Adrenal gland (tissue), 5 donors: ENCODE measurements around the gene GPR45.

Experiments used
- POLR2A ChIP-seq, 2 donors: fragments of 450-650 bp; IDR thresholded peaks; one replicate each; pipeline ENCODE4 v1.6.1; 2017; ENCODE audit warnings: antibody characterized with exemption in 2 of 2, mild to moderate bottlenecking in 2 of 2, moderate library complexity in 1 of 2
- TF ChIP-seq, protein P1 (sequence below), 6 experiments: fragments of 450-650 bp in 4 of 6; fragments of 200-600 bp in 2 of 6; sonication (generic) in 1 of 6; IDR thresholded peaks; 1 replicate in 5 of 6; 2 replicates in 1 of 6; pipeline versions ENCODE4 v1.5.1 to v1.8.0; 2016 to 2021; ENCODE audit warnings: antibody characterized with exemption in 6 of 6, mild to moderate bottlenecking in 2 of 6, moderate library complexity in 1 of 6
- donor health status: DM: no; HTN: no; CAD: no.

DNA sequence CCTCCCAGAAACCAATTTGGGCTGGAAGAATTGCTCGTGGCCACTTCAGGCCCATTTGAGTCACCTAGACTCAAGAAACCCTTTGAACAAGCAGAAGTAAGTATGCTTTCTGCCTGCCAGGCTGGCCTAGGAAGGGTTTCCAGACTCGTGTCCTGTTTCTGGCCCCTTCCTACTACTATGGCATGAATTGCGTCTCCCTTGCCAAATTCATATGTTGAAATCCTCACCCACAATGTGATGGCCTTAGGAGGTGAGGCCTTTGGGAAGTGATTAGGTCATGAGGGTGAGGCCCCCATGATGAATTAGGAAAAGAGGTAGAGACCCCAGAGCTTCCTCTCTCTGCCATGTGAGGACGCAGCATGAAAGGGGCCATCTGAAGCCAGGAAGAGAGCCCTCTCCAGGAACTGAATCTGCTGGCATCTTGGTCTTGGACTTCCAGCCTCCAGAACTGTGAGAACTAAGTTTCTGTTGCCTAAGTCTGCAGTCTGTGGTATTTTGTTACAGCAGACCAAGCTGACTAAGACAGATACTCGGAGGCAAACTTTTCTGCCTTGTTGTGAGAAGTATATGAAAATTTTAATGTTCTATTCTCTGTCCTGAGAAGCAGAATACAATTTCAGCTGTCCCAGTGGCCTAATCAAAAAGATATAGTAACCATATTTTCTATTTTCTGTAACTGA lies 13.1 kb downstream of the GPR45 start:
- no peak for TF ChIP-seq POLR2A (IDR thresholded peaks at IDR 0.05)
- TF ChIP-seq, protein P1, sequence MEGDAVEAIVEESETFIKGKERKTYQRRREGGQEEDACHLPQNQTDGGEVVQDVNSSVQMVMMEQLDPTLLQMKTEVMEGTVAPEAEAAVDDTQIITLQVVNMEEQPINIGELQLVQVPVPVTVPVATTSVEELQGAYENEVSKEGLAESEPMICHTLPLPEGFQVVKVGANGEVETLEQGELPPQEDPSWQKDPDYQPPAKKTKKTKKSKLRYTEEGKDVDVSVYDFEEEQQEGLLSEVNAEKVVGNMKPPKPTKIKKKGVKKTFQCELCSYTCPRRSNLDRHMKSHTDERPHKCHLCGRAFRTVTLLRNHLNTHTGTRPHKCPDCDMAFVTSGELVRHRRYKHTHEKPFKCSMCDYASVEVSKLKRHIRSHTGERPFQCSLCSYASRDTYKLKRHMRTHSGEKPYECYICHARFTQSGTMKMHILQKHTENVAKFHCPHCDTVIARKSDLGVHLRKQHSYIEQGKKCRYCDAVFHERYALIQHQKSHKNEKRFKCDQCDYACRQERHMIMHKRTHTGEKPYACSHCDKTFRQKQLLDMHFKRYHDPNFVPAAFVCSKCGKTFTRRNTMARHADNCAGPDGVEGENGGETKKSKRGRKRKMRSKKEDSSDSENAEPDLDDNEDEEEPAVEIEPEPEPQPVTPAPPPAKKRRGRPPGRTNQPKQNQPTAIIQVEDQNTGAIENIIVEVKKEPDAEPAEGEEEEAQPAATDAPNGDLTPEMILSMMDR (IDR thresholded peaks at IDR 0.05) = no peak
